Brain pericyte (primary cell): ENCODE results near the gene DPYSL5.
"Not testable (repeated sequence)": the region's sequence is repeated elsewhere in the genome, so short reads cannot be mapped to it uniquely, and the experiment has no call there.

Experiments used
- DNase-seq: peaks from one replicate; pipeline ENCODE4 v3.0.0-alpha.2; 2012; ENCODE audit warnings: low read depth, low spot score

The DPYSL5 gene

GRCh38 chr2:26901326-26902183 lies 53.6 kb downstream of the DPYSL5 start:
- no peak for DNase-seq

- no peak for DNase-seq
These were observed 55.7 kb downstream of the DPYSL5 start for GRCh38 chr2:26903676-26904075.

- DNase-seq, result no peak
These were observed 56.9 kb downstream of the DPYSL5 start for GRCh38 chr2:26904839-26905238.

- no peak for DNase-seq
These were observed 57.6 kb downstream of the DPYSL5 start for GRCh38 chr2:26905341-26906198.

GRCh38 chr2:26907416-26907815 lies 59.5 kb downstream of the DPYSL5 start:
- no peak for DNase-seq

- no peak for DNase-seq
These were observed 62.2 kb downstream of the DPYSL5 start for GRCh38 chr2:26910176-26910575.

- DNase-seq, result no peak
These were observed 64.3 kb downstream of the DPYSL5 start for GRCh38 chr2:26911911-26912861.

- no peak for DNase-seq
These were observed 65.7 kb downstream of the DPYSL5 start for GRCh38 chr2:26913606-26913998.

- no peak for DNase-seq
These were observed 66.2 kb downstream of the DPYSL5 start for GRCh38 chr2:26913999-26914658.

- no peak for DNase-seq
These were observed 66.9 kb downstream of the DPYSL5 start for GRCh38 chr2:26914659-26915310.

GRCh38 chr2:26915316-26915715 lies 67.4 kb downstream of the DPYSL5 start:
- no peak for DNase-seq

- DNase-seq, result no peak
These were observed 68.3 kb downstream of the DPYSL5 start for GRCh38 chr2:26916128-26916692.

GRCh38 chr2:26917135-26917836 lies 69.4 kb downstream of the DPYSL5 start:
- no peak for DNase-seq

GRCh38 chr2:26921323-26921722 lies 73.4 kb downstream of the DPYSL5 start:
- no peak for DNase-seq

- DNase-seq, result peak; percentile 32
These were observed 74.7 kb downstream of the DPYSL5 start for GRCh38 chr2:26922405-26923188.

GRCh38 chr2:26923189-26923466 lies 75.2 kb downstream of the DPYSL5 start:
- DNase-seq, result not testable (repeated sequence)

- DNase-seq, result no peak
These were observed 76.8 kb downstream of the DPYSL5 start for GRCh38 chr2:26924731-26925099.

- DNase-seq, result no peak
These were observed 77.3 kb downstream of the DPYSL5 start for GRCh38 chr2:26925100-26925791.
